ENCODE data around the gene MACROD2.

DNA sequence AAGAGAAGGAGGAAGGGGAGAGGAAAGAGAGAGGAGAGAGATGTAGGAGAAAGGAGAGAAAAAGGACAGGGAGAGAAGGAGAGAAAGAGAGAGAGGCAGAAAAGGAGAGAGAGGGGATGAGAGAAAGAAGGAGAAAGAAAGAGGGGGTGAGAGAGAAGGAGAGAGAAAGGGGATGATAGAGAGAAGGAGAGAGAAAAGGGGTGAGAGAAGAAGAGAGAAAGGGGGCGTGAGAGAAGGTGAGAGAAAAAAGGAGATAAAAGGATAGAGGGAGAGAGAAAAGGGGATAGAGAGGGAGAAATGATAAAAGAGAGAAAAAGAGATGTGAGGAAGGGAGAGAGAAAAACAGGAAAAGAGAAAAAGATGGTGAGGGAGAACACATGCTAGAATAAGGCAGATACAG, 1644.5 kb downstream of the MACROD2 start:
- TF ChIP-seq RAD21 (IDR thresholded peaks at IDR 0.05) = no peak
- TF ChIP-seq, protein P1, sequence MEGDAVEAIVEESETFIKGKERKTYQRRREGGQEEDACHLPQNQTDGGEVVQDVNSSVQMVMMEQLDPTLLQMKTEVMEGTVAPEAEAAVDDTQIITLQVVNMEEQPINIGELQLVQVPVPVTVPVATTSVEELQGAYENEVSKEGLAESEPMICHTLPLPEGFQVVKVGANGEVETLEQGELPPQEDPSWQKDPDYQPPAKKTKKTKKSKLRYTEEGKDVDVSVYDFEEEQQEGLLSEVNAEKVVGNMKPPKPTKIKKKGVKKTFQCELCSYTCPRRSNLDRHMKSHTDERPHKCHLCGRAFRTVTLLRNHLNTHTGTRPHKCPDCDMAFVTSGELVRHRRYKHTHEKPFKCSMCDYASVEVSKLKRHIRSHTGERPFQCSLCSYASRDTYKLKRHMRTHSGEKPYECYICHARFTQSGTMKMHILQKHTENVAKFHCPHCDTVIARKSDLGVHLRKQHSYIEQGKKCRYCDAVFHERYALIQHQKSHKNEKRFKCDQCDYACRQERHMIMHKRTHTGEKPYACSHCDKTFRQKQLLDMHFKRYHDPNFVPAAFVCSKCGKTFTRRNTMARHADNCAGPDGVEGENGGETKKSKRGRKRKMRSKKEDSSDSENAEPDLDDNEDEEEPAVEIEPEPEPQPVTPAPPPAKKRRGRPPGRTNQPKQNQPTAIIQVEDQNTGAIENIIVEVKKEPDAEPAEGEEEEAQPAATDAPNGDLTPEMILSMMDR (IDR thresholded peaks at IDR 0.05; ENCODE audit: low read depth, low read length, missing input control) = no peak

Data from liver (tissue), 3 donors.